Measurements from ENCODE around the gene RAMAC.

GRCh38 chr15:82972990-82973389, 13.0 kb upstream of the RAMAC start:
- TF ChIP-seq, protein P1, sequence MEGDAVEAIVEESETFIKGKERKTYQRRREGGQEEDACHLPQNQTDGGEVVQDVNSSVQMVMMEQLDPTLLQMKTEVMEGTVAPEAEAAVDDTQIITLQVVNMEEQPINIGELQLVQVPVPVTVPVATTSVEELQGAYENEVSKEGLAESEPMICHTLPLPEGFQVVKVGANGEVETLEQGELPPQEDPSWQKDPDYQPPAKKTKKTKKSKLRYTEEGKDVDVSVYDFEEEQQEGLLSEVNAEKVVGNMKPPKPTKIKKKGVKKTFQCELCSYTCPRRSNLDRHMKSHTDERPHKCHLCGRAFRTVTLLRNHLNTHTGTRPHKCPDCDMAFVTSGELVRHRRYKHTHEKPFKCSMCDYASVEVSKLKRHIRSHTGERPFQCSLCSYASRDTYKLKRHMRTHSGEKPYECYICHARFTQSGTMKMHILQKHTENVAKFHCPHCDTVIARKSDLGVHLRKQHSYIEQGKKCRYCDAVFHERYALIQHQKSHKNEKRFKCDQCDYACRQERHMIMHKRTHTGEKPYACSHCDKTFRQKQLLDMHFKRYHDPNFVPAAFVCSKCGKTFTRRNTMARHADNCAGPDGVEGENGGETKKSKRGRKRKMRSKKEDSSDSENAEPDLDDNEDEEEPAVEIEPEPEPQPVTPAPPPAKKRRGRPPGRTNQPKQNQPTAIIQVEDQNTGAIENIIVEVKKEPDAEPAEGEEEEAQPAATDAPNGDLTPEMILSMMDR (conservative IDR thresholded peaks at IDR 0.05), result no peak
- TF ChIP-seq ZFX (IDR thresholded peaks at IDR 0.05), result no peak

Measured in C4-2B (cell line).